Kidney (tissue), 14 donors: ENCODE data around the gene ANXA11. TPM values are rescaled to one million over a fixed set of nuclear protein-coding genes. Genes with fewer than 3 reads are reported as not detected.
A peak's percentile ranks its signal among the peaks of the same experiment; 100 is the strongest.

Experiments used
- DNase-seq, 5 donors: peaks; one replicate each; pipeline ENCODE4 v3.0.0-alpha.2; 2013 to 2020
- FAIRE-seq: peaks from 2 replicates; lab custom pipeline; 2012; peaks lifted over from hg19 to GRCh38; lab: Jason Lieb, UNC
- H3K27ac ChIP-seq, 2 donors: one replicate each; pipeline ENCODE4 v1.7.0; 2013; ENCODE audit warnings: low read depth in 2 of 2, low read length in 2 of 2, inconsistent platforms in 1 of 2
- H3K27me3 ChIP-seq: one replicate; pipeline ENCODE4 v1.7.1; 2013; ENCODE audit warnings: low read length, inconsistent platforms; ENCODE audit not compliant: control insufficient read depth, insufficient read depth
- H3K36me3 ChIP-seq, 3 donors: one replicate each; pipeline versions ENCODE4 v1.7.0 to v1.7.1; 2013; ENCODE audit warnings: low read length in 3 of 3, control low read depth in 1 of 3, inconsistent platforms in 1 of 3; ENCODE audit not compliant: insufficient read depth in 3 of 3, control insufficient read depth in 2 of 3
- H3K4me1 ChIP-seq, 3 donors: one replicate each; pipeline versions ENCODE4 v1.7.0 to v1.7.1; 2013; ENCODE audit warnings: low read length in 3 of 3, inconsistent platforms in 1 of 3, low read depth in 1 of 3; ENCODE audit not compliant: control insufficient read depth in 2 of 3, insufficient read depth in 2 of 3
- H3K4me3 ChIP-seq, 3 donors: one replicate each; pipeline versions ENCODE4 v1.7.0 to v1.8.1; 2013; ENCODE audit warnings: low read length in 3 of 3, control low read depth in 1 of 3, inconsistent platforms in 1 of 3
- H3K9ac ChIP-seq, 3 donors: one replicate each; pipeline versions ENCODE4 v1.7.0 to v1.7.1; 2013; ENCODE audit warnings: low read length in 3 of 3, control low read depth in 1 of 3, inconsistent platforms in 1 of 3
- H3K9me3 ChIP-seq, 3 donors: one replicate each; pipeline versions ENCODE4 v1.7.0 to v1.7.1; 2013; ENCODE audit warnings: low read length in 3 of 3, control low read depth in 1 of 3, inconsistent platforms in 1 of 3; ENCODE audit not compliant: control insufficient read depth in 2 of 3, insufficient read depth in 1 of 3
- intact Hi-C: fragments of 100-400 bp; cut with DNase I; formaldehyde crosslinking; loops from one replicate; pipeline ENCODE4 v1.11.1; 2022
- polyA plus RNA-seq: library from polyadenylated mRNA; stranded (reverse); fragments of 350-450 nt; fragmentation: Illumina TruSeq; extraction: RNeasy Lipid Tissue Mini Kit (QIAGEN cat#74804); gene quantifications from one replicate; pipeline ENCODE4 v1.2.3, GENCODE V29; 2014; ENCODE audit warnings: low read depth, low replicate concordance; ENCODE audit not compliant: insufficient read depth
- total RNA-seq: library from RNA; stranded (reverse); fragmentation: NEBNext Ultra II Directional; extraction: Animal tissue kit (Norgen Biotek cat#: 25700); gene quantifications from one replicate; pipeline ENCODE4 v1.2.1, GENCODE V29; 2021
- TF ChIP-seq, protein P1 (sequence below): IDR thresholded peaks from 3 replicates; pipeline ENCODE4 v1.5.1; 2012; ENCODE audit warnings: mild to moderate bottlenecking, moderate library complexity, borderline replicate concordance; ENCODE audit not compliant: insufficient read depth; ENCODE audit errors: extremely low read depth
- donor health status: control.
- donor health status: control.
- donor health status: control.
- donor health status: control.
- donor health status: control.
- donor health status: DM: yes; HTN: yes; CAD: no.
- donor health status: Normal renal cell carcinoma (clear cell type).

ANXA11 gene
- total and polyA plus RNA-seq, 2 donors from 2014 or later: 435 to 543 TPM

DNA sequence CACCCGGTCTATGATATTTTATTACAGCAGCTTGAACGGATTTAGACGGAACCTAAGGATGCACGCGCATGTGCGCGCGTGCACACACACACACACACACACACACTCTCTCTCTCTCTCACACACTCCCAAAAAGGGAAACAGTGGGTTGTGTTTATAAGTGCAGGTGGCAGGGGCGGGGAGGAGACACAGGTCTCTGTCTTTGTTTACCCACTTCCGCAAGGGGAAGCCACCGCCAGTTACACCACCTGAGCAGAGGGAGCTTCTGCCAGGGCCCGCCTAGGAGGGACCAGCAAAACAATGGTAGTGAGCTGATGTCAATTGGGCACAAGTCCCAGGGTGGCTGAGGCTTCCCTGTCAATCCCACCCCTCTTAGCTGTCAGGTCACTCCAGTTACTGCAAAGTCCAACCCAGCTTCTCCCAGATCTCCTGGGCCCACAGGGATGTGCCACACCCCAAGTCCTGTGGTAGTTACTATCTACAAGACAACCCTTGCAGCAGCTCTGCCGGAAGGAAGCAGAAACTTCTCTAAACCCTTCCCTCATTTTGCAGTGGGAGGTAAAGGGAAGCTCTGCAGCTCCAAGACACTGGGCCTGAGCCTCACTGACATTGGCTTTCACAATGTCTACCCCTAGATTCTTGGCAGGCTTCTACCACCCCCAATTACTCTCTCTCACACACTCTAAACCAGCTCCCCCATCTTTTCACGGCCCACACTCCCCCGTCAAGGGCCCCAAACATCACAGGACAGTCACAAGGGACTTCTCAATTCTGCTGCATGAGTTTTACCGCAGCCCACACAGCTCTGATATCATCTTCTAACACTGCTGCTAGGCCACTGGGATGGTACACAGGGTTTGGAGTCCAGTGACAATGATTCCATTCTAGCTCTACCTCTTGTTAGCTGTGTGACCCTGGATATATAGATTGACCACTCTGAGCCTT, 17.6 kb downstream of the ANXA11 start:
- Histone ChIP-seq H3K27ac (peak overlapping the region in 1 of 2 donors; percentile 47), H3K36me3 (no peaks in the 10 kb centered on the region), H3K4me1 (peaks cover 0 to 45% (median 35%) of the 10 kb centered on the region in 3 donors), H3K9ac (peak overlapping the region in 1 of 3 donors; percentile 4), H3K9me3 (no peaks in the 10 kb centered on the region), H3K27me3 (no peaks in the 10 kb centered on the region), H3K4me3 (no peak overlapping the region)
- intact Hi-C loops: no loop called here
- peak in 1 of 5 donors; percentile 84 for DNase-seq
- FAIRE-seq: no peak
- TF ChIP-seq, protein P1, sequence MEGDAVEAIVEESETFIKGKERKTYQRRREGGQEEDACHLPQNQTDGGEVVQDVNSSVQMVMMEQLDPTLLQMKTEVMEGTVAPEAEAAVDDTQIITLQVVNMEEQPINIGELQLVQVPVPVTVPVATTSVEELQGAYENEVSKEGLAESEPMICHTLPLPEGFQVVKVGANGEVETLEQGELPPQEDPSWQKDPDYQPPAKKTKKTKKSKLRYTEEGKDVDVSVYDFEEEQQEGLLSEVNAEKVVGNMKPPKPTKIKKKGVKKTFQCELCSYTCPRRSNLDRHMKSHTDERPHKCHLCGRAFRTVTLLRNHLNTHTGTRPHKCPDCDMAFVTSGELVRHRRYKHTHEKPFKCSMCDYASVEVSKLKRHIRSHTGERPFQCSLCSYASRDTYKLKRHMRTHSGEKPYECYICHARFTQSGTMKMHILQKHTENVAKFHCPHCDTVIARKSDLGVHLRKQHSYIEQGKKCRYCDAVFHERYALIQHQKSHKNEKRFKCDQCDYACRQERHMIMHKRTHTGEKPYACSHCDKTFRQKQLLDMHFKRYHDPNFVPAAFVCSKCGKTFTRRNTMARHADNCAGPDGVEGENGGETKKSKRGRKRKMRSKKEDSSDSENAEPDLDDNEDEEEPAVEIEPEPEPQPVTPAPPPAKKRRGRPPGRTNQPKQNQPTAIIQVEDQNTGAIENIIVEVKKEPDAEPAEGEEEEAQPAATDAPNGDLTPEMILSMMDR: no peak

DNA sequence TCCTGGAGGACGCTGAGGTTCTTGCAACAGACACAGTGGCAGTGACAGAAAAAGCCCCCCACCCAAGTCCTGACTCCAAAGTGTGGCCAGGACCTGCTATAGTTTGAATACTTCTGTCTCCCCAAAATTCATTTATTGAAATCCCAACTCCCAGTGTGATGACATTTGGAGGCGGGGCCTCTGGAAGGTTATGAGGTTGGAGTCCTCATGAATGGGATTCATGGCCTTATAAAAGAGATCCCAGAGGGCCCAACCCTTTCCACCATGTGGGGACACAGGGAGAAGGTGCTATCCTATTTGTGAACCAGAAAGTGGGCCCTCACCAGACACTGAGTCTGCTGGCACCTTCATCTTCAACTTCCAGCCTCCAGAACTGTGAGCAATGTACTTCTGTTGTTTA, 18.3 kb downstream of the ANXA11 start:
- no peak overlapping the region for H3K4me3 ChIP-seq
- TF ChIP-seq, protein P1: no peak
- DNase-seq (no peak), FAIRE-seq (no peak)
- no peaks in the 10 kb centered on the region for H3K36me3 ChIP-seq
- no peak overlapping the region for H3K9ac ChIP-seq
- H3K9me3 ChIP-seq: no peaks in the 10 kb centered on the region
- H3K27ac ChIP-seq: peak overlapping the region in 1 of 2 donors; percentile 26
- no peaks in the 10 kb centered on the region for H3K27me3 ChIP-seq
- intact Hi-C loops: no loop called here
- peaks cover 0 to 45% (median 36%) of the 10 kb centered on the region in 3 donors for H3K4me1 ChIP-seq

DNA sequence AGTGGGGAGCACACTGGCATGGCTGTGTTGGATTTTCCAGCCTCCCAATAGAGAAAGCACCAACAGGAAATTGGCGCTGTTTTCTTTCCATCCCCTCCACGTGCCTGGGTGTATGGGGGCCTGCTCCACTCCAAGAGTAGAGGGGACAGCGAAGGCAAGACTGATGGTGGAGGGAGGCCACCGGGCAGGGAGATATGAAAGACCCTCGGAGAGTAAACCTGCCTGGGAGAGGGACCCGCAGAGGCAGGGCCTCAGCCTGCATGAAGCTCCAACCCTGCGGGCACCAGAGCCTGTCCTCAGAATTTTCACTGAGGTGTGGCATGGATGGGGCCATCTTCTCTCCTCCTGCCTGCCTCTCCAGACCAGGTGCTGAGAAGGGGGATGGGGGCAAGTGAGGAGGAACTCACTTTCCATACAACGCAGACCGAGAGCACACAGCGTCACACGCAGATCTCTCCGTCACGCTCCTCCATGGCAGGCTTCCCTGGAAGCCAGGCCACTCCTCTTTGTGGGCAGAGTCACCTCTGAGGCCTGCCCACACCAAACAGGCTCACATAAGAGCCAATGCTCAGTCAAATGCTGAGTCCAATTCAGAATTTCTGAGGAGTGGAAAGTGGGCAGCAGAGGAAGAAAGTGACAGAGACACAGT, 18.8 kb downstream of the ANXA11 start:
- FAIRE-seq: no peak
- H3K4me3 ChIP-seq: no peak overlapping the region
- DNase-seq: peak in 2 of 5 donors; percentile 39 to 75

More for the DNA sequence above, 18.8 kb downstream of the ANXA11 start:
- no peaks in the 10 kb centered on the region for H3K36me3 ChIP-seq
- TF ChIP-seq, protein P1: no peak
- no peak overlapping the region for H3K9ac ChIP-seq
- peaks cover 0 to 39% (median 30%) of the 10 kb centered on the region in 3 donors for H3K4me1 ChIP-seq
- H3K27me3 ChIP-seq: no peaks in the 10 kb centered on the region
- H3K27ac ChIP-seq: peak overlapping the region; percentile 26 to 52
- intact Hi-C loops: no loop called here
- H3K9me3 ChIP-seq: no peaks in the 10 kb centered on the region
